Peyer's patch (tissue), 4 donors: ENCODE results near the gene DERL2.

Source experiments
- POLR2A ChIP-seq, 2 donors: fragments of 450-650 bp; IDR thresholded peaks; one replicate each; pipeline ENCODE4 v1.5.1; 2017; ENCODE audit warnings: antibody characterized with exemption in 2 of 2, mild to moderate bottlenecking in 2 of 2, moderate library complexity in 2 of 2
- TF ChIP-seq, protein P1 (sequence below), 6 experiments: fragments of 450-650 bp in 4 of 6; fragments of 200-600 bp in 2 of 6; sonication (generic) in 1 of 6; IDR thresholded peaks; one replicate each; pipeline ENCODE4 v1.5.1; 2017 to 2019; ENCODE audit warnings: antibody characterized with exemption in 6 of 6, mild to moderate bottlenecking in 3 of 6, moderate library complexity in 1 of 6

DNA sequence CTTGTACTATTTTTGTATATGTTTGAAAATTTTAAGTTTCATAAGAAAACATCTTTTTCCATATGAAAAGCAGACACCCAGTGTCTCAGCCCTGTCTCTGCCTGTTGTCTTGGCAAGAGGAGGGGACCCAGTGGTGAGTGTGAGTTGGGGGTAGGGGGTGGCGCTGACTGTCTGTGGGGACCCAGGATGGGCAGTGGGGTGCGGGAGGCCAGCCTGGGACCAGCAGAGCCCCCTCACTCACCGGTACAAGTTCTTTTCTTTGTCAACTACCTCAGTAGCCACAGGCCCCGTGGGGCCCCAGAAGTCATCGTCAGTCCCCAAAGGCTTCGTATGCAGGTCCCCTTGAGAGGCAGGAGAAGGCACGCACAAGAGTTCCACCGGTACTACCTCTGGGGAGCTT is 46.6 kb upstream of the DERL2 start:
- TF ChIP-seq, protein P1, sequence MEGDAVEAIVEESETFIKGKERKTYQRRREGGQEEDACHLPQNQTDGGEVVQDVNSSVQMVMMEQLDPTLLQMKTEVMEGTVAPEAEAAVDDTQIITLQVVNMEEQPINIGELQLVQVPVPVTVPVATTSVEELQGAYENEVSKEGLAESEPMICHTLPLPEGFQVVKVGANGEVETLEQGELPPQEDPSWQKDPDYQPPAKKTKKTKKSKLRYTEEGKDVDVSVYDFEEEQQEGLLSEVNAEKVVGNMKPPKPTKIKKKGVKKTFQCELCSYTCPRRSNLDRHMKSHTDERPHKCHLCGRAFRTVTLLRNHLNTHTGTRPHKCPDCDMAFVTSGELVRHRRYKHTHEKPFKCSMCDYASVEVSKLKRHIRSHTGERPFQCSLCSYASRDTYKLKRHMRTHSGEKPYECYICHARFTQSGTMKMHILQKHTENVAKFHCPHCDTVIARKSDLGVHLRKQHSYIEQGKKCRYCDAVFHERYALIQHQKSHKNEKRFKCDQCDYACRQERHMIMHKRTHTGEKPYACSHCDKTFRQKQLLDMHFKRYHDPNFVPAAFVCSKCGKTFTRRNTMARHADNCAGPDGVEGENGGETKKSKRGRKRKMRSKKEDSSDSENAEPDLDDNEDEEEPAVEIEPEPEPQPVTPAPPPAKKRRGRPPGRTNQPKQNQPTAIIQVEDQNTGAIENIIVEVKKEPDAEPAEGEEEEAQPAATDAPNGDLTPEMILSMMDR (IDR thresholded peaks at IDR 0.05), result no peak
- no peak for TF ChIP-seq POLR2A (IDR thresholded peaks at IDR 0.05)
